Mononuclear cell (primary cell): ENCODE measurements around the gene COX4I2. TPM values are rescaled to one million over a fixed set of nuclear protein-coding genes. Genes with fewer than 3 reads are reported as not detected.
"Not testable (repeated sequence)": the region's sequence is repeated elsewhere in the genome, so short reads cannot be mapped to it uniquely, and the experiment has no call there.

Source experiments
- H3K27me3 ChIP-seq: 2 replicates; pipeline ENCODE4 v1.6.0; 2011; ENCODE audit warnings: low read length, control low read depth; ENCODE audit not compliant: insufficient read depth
- H3K4me1 ChIP-seq: 2 replicates; pipeline ENCODE4 v1.5.1; 2011; ENCODE audit warnings: mild to moderate bottlenecking, low read length, control low read depth; ENCODE audit not compliant: insufficient read depth
- H3K4me3 ChIP-seq: 2 replicates; pipeline ENCODE4 v1.5.1; 2011; ENCODE audit warnings: mild to moderate bottlenecking, low read length, moderate library complexity
- H3K9me3 ChIP-seq: 2 replicates; pipeline ENCODE4 v1.5.1; 2011; ENCODE audit warnings: low read depth, mild to moderate bottlenecking, control low read depth, low read length
- total RNA-seq: library from RNA; depleted of rRNA; stranded (reverse); fragments of >200 nt; gene quantifications from one replicate; pipeline ENCODE4 v1.2.3, GENCODE V29; 2012

COX4I2 gene
- not detected for total RNA-seq

DNA sequence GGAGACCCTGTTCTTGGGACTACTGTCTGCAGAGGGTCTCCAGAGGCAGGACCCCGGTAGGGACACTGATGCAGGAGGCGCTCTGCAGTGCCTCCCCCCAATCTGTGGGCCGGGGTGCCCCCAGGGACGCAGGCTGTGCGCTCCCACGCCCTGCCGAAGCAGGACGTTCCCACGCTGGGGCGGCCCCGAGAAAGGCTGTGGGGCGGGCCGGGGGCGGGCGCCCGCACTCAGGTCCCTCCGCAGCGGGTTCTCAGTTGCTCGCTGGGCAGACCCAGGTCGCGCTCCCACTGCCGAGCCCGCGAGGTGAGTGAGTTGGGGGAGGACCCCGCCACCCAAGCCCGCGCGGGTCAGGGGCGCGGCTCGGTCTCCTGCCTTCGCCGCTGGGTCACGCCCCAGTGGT lies at the start of gene COX4I2:
TSS of gene COX4I2 (plus strand) at position 253 of the 400 bp plus-strand sequence. CDS start 1,106 bp downstream, outside the sequence.
- Histone ChIP-seq H3K4me3 (no peak within 1 kb of the TSS), H3K27me3 (no peaks in the 10 kb centered on the region), H3K4me1 (no peaks in the 10 kb centered on the region), H3K9me3 (no peaks in the 10 kb centered on the region)

DNA sequence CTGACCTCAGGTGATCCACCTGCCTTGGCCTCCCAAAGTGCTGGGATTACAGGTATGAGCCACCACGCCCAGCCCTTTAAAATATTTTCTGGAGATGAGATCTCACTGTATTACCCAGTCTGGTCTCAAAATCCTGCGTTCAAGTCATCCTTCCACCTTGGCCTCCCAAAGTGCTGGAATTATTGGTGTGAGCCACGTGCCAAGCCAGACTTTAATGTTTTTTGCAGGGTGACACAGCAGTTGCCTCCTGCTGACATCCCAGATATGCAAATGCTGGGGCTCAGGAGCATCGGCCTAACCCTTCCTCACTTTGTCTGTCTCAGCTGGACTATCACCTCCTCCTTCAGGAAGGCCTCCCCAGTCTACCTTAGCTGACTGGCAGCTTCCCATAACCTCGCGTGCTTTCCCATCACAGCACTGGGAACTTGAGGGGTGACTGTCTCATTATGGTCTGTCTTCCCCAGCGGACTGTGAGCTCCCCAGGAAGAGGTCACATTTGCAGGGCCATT lies 46.9 kb upstream of the COX4I2 start:
- H3K4me3 ChIP-seq = no peak overlapping the region
- peaks cover 9% of the 10 kb centered on the region for H3K27me3 ChIP-seq
- H3K4me1 ChIP-seq = peaks cover 14% of the 10 kb centered on the region
- H3K9me3 ChIP-seq = no peaks in the 10 kb centered on the region

DNA sequence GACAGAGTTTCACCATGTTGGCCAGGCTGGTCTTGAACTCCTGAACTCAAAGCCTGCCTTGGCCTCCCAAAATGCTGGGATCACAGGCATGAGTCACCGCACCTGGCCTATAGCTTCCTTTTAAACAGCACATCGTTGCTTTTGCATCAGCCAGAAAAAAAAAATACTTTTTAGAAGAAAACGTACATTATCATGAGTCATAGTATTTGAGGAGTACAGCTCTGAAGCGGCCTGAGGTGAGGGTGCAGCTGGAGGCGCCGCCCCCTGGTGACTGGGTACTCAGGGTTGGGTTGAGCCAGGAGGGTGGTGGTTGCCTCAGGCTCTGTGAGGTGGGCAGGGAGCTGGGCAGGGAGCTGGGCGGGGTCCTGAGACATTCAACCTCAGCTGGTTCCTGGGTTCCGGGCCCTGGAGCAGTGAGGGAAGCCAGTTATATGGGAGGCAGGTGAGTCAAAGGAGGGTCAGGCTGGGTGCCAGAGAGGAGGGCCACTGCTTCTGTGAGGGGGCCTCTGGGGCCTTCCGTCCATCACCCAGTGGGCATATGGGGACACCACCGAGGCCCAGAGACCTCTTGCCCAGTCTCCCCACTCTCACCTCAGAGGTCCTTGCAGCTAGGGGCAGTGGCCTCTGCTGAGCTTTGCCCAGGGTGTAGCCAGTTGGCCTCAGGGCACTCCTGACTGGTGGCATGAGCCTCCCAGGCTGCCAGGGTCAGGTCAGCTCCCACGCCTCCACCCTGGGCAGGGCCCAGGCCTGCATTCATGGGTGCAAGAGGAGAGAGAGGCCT lies 44.3 kb upstream of the COX4I2 start:
- Histone ChIP-seq H3K9me3 (no peaks in the 10 kb centered on the region), H3K27me3 (peaks cover under 1% of the 10 kb centered on the region), H3K4me3 (no peak overlapping the region), H3K4me1 (peaks cover under 1% of the 10 kb centered on the region)

DNA sequence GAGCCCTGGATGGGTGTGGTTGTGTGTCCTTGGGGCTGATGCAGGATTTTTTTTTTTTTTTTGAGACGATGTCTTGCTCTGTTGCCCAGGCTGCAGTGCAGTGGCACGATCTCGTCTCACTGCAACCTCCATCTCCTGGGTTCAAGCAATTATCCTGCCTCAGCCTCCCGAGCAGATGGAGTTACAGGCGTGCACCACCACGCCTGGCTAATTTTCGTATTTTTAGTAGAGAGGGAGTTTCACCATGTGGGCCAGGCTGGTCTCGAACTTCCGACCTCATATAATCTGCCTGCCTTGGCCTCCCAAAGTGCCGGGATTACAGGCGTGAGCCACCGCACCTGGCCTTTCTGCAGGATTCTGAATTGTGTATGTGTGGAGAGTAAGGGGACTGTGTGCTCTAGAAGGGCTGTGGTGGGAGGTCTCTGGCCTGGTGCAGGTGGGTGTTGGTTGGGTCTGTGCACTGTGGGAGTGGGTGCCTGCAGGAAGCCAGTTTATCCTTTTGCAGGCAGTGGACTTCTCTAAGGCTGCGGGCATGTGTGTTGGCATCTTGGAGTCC lies 43.6 kb upstream of the COX4I2 start:
- Histone ChIP-seq H3K9me3 (no peaks in the 10 kb centered on the region), H3K4me1 (no peaks in the 10 kb centered on the region), H3K4me3 (no peak overlapping the region), H3K27me3 (no peaks in the 10 kb centered on the region)

DNA sequence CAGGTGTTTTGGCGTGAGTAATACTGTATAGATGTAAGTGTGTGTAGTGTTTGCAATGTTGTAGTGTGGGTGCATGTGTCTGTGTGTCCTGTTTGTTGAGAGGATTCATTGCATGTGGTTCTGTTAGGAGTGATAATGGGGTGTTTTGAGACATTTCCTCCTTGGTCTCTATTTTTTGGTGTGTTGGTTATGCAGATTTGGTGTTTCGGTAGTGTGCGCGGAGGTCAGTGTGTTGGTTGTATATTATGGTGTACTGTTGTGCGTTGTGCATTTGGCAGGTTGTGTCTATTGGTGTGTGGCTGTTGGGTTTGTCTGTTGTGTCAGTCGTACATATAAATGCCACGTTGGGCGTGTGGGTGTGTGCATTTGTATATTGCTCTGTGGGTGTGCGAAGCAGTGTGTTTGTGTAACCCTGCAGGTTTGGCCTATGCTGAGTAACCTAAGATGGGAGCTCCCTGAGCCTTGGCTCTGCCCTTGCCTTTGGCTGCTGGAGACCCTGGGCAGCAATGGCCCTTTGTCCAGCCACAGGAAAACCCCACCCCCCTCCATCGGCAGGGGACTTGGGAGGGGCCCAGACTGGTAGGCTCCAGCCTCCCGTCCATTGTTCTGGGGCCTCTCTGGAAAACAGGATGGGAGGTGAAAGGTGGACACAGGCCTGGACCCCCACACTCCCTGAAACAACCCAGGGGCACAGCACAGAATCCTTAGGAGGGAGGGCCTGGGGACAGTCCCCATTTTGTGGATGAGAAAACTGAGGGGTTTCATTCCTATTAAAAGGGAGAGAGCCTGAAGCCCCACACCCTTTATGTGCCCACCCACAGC lies 42.9 kb upstream of the COX4I2 start:
- no peaks in the 10 kb centered on the region for H3K4me1 ChIP-seq
- H3K9me3 ChIP-seq = no peaks in the 10 kb centered on the region
- H3K27me3 ChIP-seq = no peaks in the 10 kb centered on the region
- no peak overlapping the region for H3K4me3 ChIP-seq

DNA sequence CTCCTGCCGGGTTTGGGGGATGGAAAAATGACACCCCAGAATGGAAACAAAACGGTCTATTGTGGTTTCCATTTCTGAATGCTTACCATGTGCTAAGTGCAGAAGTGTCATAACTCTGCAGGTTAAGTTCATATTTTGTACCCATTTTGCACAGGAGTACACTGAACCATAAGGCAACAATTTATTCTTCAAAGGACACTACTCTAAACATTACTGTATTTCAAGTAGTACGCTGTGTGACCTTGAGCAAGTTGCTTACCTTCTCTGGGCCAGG lies 42.4 kb upstream of the COX4I2 start:
- Histone ChIP-seq H3K9me3 (no peaks in the 10 kb centered on the region), H3K27me3 (no peaks in the 10 kb centered on the region), H3K4me3 (no peak overlapping the region), H3K4me1 (no peaks in the 10 kb centered on the region)

DNA sequence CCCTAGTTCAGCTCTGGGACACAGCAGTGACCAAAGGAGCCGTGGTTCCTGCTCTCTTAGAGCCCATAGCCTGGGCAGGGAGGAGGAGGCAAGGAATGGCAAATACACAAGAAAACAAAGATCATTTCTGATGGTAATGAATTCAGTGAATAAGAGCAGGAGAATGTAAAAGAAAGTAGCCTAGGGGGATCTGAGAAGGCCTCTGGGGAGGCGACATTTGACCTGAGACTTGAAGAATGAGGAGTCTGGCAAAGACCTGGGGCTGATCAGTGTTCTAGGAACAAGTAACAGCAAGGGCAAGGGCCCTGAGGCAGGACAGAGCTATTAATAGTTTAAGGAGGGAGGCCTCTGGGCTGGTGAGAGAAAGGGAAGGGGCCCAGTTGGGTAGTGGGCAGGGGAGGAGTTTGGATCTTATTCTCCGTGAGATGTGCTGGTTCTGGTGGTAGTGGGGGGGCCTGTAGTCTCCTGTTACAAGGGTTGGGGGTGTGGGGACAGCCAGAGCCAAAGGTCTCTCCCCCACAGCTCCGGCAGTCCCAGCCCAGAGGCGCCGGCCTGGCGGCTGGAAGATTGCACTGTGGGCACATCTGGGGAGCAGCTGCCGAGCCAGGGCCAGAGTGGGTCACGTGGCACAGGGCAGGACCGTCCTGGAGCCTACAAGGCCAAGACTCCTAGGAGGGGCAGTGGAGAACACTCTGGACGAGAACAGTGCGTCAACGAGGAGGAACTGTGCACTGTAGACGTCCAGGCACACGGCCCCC lies 41.9 kb upstream of the COX4I2 start:
- Histone ChIP-seq H3K4me3 (no peak overlapping the region), H3K27me3 (no peaks in the 10 kb centered on the region), H3K9me3 (no peaks in the 10 kb centered on the region), H3K4me1 (no peaks in the 10 kb centered on the region)

DNA sequence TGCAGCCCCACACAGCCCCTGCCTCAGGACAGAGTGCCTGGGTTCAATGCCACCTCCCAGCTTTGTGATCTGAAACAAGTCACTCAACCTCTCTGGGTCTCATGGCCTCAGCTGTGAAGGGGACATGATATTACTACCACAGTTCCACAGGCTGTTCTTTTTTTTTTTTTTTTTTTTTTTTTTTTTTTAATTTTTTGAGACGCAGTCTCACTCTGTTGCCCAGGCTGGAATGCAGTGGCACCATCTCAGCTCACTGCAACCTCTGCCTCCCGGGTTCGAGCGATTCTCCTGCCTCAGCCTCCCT lies 41.3 kb upstream of the COX4I2 start:
- H3K27me3 ChIP-seq, H3K4me3 ChIP-seq, H3K4me1 ChIP-seq, H3K9me3 ChIP-seq: not testable (repeated sequence)

DNA sequence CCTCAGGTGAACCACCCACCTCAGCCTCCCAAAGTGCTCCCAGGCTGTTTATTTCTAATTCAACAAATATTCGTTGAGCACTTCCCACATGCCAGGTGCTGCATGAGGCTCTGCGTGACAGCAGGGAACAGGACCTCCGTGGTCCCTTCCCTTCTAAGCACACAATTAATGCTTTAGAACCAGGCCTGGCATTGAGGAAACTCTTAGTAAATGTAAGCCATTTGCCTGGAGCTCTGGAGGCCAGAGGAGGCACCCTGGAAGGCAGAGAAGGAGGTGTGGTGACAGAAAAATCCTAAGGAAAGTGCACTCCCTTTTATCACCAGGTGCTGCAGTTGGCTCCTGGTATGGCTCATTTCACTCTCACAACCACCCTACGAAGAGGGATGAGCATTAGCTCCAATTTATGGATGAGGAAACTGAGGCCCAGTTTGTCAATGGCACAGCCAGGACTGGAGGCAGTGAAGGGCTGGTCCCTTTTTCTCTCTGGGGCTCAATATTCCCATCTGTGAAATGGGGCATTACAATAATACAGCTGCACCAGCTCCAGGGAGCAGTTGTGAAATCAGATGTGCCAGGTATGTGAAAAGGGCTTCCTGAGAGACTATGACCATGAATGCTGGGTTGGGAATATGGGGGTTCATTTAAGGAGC lies 40.8 kb upstream of the COX4I2 start:
- Histone ChIP-seq H3K4me1 (no peaks in the 10 kb centered on the region), H3K27me3 (no peaks in the 10 kb centered on the region), H3K4me3 (no peak overlapping the region), H3K9me3 (no peaks in the 10 kb centered on the region)

DNA sequence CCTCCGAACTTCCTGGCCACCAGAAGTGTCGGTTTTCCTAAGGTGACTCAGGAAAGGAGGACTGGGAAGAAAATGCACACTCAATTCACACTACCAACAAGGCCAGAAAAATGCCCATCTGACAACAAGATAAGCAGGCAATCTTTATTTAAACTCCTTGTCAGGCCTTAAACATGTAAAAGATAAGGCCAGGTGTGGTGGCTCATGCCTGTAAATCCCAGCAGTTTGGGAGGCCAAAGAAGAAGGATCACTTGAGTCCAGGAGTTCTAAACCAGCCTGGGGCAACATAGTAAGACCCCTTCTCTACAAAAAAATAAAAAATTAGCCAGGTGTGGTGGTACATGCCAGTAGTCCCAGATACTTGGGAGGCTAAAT lies 40.2 kb upstream of the COX4I2 start:
- H3K9me3 ChIP-seq = no peaks in the 10 kb centered on the region
- H3K27me3 ChIP-seq = no peaks in the 10 kb centered on the region
- H3K4me3 ChIP-seq = no peak overlapping the region
- no peaks in the 10 kb centered on the region for H3K4me1 ChIP-seq

DNA sequence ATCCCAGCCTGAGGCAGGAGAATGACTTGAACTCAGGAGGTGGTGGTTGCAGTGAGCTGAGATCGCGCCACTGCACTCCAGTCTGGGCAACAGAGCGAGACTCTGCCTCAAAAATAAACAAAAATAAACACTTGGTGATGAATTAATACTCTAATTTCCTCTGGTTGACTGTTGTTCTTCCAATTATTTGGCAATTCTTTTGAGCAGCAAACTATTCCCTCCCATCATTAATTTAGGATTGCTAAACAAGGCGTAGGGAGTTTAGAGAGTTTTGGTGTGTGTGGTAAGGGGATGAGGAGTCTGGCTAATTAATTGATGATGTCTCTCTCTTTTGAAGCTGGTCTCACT lies 35.3 kb upstream of the COX4I2 start:
- no peaks in the 10 kb centered on the region for H3K9me3 ChIP-seq
- no peak overlapping the region for H3K4me3 ChIP-seq
- H3K4me1 ChIP-seq = peaks cover 34% of the 10 kb centered on the region
- peaks cover 26% of the 10 kb centered on the region for H3K27me3 ChIP-seq

DNA sequence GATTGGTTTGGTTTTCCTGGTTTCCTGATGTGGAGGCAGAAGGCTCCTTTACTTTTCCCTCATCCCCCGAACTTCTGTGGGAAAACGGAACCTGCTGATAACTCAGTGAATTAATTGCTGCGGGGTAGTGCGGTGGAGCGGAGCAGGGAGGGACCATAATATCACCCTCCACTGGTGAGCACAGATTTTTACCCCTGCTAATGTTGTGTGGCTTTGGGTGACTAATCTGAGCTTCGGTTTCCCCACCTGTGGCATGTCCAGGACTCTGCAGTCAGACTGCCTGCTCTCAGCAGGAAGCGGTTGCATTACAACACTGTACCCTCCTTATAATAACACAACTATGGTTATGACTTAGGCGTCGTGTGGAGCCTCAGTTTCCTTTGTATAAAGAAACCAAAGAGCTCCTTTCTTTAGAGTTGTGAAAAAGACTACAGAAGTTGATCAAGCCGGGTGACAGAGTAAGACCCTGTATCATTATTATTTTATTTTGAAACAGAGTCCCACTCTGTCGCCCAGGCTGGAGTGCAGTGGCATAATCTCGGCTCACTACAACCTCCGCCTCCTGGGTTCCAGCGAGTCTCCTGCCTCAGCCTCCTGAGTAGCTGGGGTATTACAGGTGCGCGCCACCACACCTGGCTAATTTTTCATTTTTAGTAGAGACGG lies 34.8 kb upstream of the COX4I2 start:
- Histone ChIP-seq H3K9me3 (no peaks in the 10 kb centered on the region), H3K4me3 (no peak overlapping the region), H3K4me1 (peaks cover 34% of the 10 kb centered on the region), H3K27me3 (peaks cover 31% of the 10 kb centered on the region)

DNA sequence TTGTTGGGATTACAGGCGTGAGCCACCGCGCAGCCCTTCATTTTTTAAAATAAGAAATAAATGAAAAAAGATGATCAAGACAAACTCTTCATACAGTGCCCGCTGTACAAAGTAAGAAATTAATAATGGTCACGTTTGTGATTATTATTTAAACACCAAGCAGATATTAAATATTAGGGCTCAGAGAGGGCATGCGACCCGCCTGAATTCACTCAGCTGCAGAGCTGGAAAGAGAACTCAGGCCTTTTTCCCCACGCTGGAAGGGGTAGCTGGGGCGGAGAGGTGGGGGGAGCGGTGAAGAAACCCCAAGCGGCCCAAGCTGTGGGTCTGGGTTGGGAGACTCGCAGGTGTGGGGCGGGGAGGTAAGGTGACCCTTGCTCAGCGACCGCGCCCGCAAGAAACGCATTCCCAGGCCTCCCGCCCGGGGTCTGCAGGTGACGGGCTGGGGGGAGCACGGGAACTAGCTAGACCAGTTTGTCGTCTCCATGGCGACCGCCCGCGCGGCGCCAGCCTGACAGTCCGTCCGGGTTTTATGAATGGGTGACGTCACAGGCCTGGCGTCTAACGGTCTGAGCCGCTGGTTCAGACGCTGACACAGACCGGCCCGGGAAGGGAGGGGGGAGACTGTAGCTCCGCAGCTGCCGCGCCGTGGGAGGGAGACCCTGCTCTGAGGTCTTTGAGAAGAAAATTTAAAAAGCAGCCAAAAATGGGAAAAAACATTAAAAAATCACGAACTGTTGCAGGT lies 33.7 kb upstream of the COX4I2 start:
- H3K27me3 ChIP-seq = peaks cover 36% of the 10 kb centered on the region
- H3K4me3 ChIP-seq = peak overlapping the region; percentile 46
- H3K9me3 ChIP-seq = no peaks in the 10 kb centered on the region
- H3K4me1 ChIP-seq = peaks cover 44% of the 10 kb centered on the region

DNA sequence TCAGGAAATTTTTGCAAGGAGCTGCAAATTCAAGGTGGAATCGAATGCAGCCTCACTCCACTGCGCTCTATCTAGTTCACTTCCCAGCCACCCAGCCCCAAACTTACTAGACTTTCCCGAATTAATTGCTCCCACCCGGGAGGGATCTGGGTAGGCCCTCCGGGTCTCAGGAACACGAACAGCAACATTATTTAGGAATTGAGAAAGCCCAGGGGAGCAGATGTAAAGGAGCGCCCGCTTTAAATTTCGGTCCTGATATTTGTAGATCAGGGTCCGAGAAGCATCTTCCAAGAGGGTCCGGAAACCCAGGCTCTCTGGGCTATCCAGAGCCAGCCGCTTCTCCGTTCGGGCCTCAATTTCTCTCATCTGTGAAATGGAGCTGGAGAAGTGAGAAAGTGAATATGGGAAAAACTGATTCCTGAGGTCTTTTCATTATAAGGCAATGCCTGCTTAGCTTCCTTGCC lies 33.1 kb upstream of the COX4I2 start:
- no peaks in the 10 kb centered on the region for H3K9me3 ChIP-seq
- H3K27me3 ChIP-seq = peaks cover 36% of the 10 kb centered on the region
- peak overlapping the region; percentile 46 for H3K4me3 ChIP-seq
- H3K4me1 ChIP-seq = peaks cover 45% of the 10 kb centered on the region
